Hematopoietic multipotent progenitor cell treated with erythropoietin and hydrocortisone succinate and interleukin-3 and kit ligand, for 17 days (in vitro differentiated cells): Measurements from ENCODE around the gene CAPN12.
"Not testable (repeated sequence)": the region's sequence is repeated elsewhere in the genome, so short reads cannot be mapped to it uniquely, and the experiment has no call there.

Experiments used
- DNase-seq: peaks from one replicate; pipeline ENCODE4 v3.0.0-alpha.2; 2015; ENCODE audit warnings: low spot score

Gene CAPN12

GRCh38 chr19:38770228-38770948 lies 26.1 kb upstream of the CAPN12 start:
- DNase-seq, result not testable (repeated sequence)

GRCh38 chr19:38769635-38770211 lies 25.4 kb upstream of the CAPN12 start:
- peak; percentile 85 for DNase-seq

- DNase-seq, result no peak
Measured at GRCh38 chr19:38766276-38767047, 22.2 kb upstream of the CAPN12 start.

- DNase-seq, result no peak
Measured at GRCh38 chr19:38765214-38765613, 20.9 kb upstream of the CAPN12 start.

GRCh38 chr19:38763795-38764220 lies 19.5 kb upstream of the CAPN12 start:
- no peak for DNase-seq

GRCh38 chr19:38761884-38762389 lies 17.7 kb upstream of the CAPN12 start:
- not testable (repeated sequence) for DNase-seq

GRCh38 chr19:38760805-38761517 lies 16.7 kb upstream of the CAPN12 start:
- not testable (repeated sequence) for DNase-seq

GRCh38 chr19:38759590-38760003 lies 15.3 kb upstream of the CAPN12 start:
- no peak for DNase-seq

- DNase-seq, result not testable (repeated sequence)
Measured at GRCh38 chr19:38754196-38754595, 9.9 kb upstream of the CAPN12 start.

- DNase-seq, result peak; percentile 45
Measured at GRCh38 chr19:38753783-38754182, 9.5 kb upstream of the CAPN12 start.

- no peak for DNase-seq
Measured at GRCh38 chr19:38745316-38745715, 1.0 kb upstream of the CAPN12 start.

GRCh38 chr19:38744874-38745273 lies 600 bp upstream of the CAPN12 start:
- DNase-seq, result no peak

- DNase-seq, result no peak
Measured at GRCh38 chr19:38743394-38744297, 628 bp downstream of the CAPN12 start.

GRCh38 chr19:38742906-38743305 lies 1.4 kb downstream of the CAPN12 start:
- DNase-seq, result no peak

- no peak for DNase-seq
Measured at GRCh38 chr19:38742296-38742695, 2.0 kb downstream of the CAPN12 start.

- no peak for DNase-seq
Measured at GRCh38 chr19:38741670-38742069, 2.6 kb downstream of the CAPN12 start.

GRCh38 chr19:38740932-38741331 lies 3.3 kb downstream of the CAPN12 start:
- DNase-seq, result no peak

GRCh38 chr19:38740257-38740592 lies 4.0 kb downstream of the CAPN12 start:
- DNase-seq, result no peak

- no peak for DNase-seq
Measured at GRCh38 chr19:38739440-38740256, 4.6 kb downstream of the CAPN12 start.
